HEK293 (cell line): ENCODE data around the gene WDFY2.
"Not testable (repeated sequence)": the region's sequence is repeated elsewhere in the genome, so short reads cannot be mapped to it uniquely, and the experiment has no call there.

ENCODE experiments used
- CTCF ChIA-PET: fragments of 350-600 bp; formaldehyde crosslinking; extraction: SDS; loops from one replicate; lab custom pipeline; 2021; ENCODE audit warnings: antibody characterized with exemption; lab: Yijun Ruan, JAX
- POLR2A ChIA-PET: fragments of 300-600 bp; formaldehyde crosslinking; extraction: SDS; loops from one replicate; lab custom pipeline; 2020; ENCODE audit warnings: antibody characterized with exemption, inconsistent platforms; lab: Yijun Ruan, JAX
- H3K27ac ChIP-seq: fragments of 200-500 bp; sonication (Bioruptor generic); 2 replicates; pipeline ENCODE4 v1.5.1; 2014; ENCODE audit warnings: low read depth, low read length, control low read depth, inconsistent platforms; ENCODE audit errors: extremely low read depth
- H3K36me3 ChIP-seq, 2 experiments: fragments of 200-500 bp in 1 of 2; sonication (Bioruptor generic) in 1 of 2; 1 replicate in 1 of 2; 2 replicates in 1 of 2; pipeline ENCODE4 v1.5.1; 2014 to 2017; ENCODE audit warnings: inconsistent platforms in 2 of 2, low read length in 2 of 2; ENCODE audit not compliant: control insufficient read depth in 2 of 2, insufficient read depth in 1 of 2
- H3K4me1 ChIP-seq: fragments of 200-500 bp; sonication (Bioruptor generic); 2 replicates; pipeline ENCODE4 v1.5.1; 2014; ENCODE audit warnings: mild to moderate bottlenecking, low read length, inconsistent platforms; ENCODE audit not compliant: control insufficient read depth, insufficient read depth
- H3K4me3 ChIP-seq: 2 replicates; pipeline ENCODE4 v1.5.1; 2011; ENCODE audit warnings: low read depth, mild to moderate bottlenecking, control low read depth, low read length, moderate library complexity
- H3K9me3 ChIP-seq: fragments of 200-500 bp; sonication (Bioruptor generic); 2 replicates; pipeline ENCODE4 v1.5.1; 2014; ENCODE audit warnings: low read depth, low read length, inconsistent platforms; ENCODE audit not compliant: control insufficient read depth, insufficient read depth
- ATF2 ChIP-seq: fragments of 450-650 bp; formaldehyde crosslinking; IDR thresholded peaks from 2 replicates; pipeline ENCODE4 v1.5.1; 2016; ENCODE audit warnings: missing biosample characterization, missing genetic modification characterization, low read depth
- FEZF1 ChIP-seq: fragments of 450-650 bp; formaldehyde crosslinking; IDR thresholded peaks from 2 replicates; pipeline ENCODE4 v1.5.1; 2016; ENCODE audit warnings: missing biosample characterization, missing genetic modification characterization
- INSM2 ChIP-seq: fragments of 450-650 bp; formaldehyde crosslinking; IDR thresholded peaks from 2 replicates; pipeline ENCODE4 v1.5.1; 2016; ENCODE audit warnings: missing biosample characterization, missing genetic modification characterization
- KLF17 ChIP-seq: fragments of 450-650 bp; formaldehyde crosslinking; IDR thresholded peaks from 2 replicates; pipeline ENCODE4 v1.5.1; 2016; ENCODE audit warnings: missing biosample characterization, missing genetic modification characterization
- OSR2 ChIP-seq: fragments of 450-650 bp; formaldehyde crosslinking; IDR thresholded peaks from 2 replicates; pipeline ENCODE4 v1.5.1; 2016; ENCODE audit warnings: missing biosample characterization, missing genetic modification characterization
- PRDM6 ChIP-seq: fragments of 450-650 bp; formaldehyde crosslinking; IDR thresholded peaks from 2 replicates; pipeline ENCODE4 v1.5.1; 2017; ENCODE audit warnings: missing biosample characterization, missing genetic modification characterization
- SP7 ChIP-seq: fragments of 450-650 bp; formaldehyde crosslinking; IDR thresholded peaks from 2 replicates; pipeline ENCODE4 v1.5.1; 2016; ENCODE audit warnings: missing biosample characterization, missing genetic modification characterization
- WT1 ChIP-seq: fragments of 450-650 bp; formaldehyde crosslinking; IDR thresholded peaks from 2 replicates; pipeline ENCODE4 v1.5.1; 2016; ENCODE audit warnings: missing biosample characterization, missing genetic modification characterization
- ZNF248 ChIP-seq: fragments of 450-650 bp; formaldehyde crosslinking; IDR thresholded peaks from 2 replicates; pipeline ENCODE4 v1.5.1; 2017; ENCODE audit warnings: missing biosample characterization, missing genetic modification characterization
- ZNF26 ChIP-seq: fragments of 450-650 bp; formaldehyde crosslinking; IDR thresholded peaks from 2 replicates; pipeline ENCODE4 v1.5.1; 2016; ENCODE audit warnings: missing biosample characterization, missing genetic modification characterization
- ZNF394 ChIP-seq: fragments of 450-650 bp; formaldehyde crosslinking; IDR thresholded peaks from 2 replicates; pipeline ENCODE4 v1.5.1; 2016; ENCODE audit warnings: missing biosample characterization, missing genetic modification characterization, mild to moderate bottlenecking, moderate library complexity, borderline replicate concordance
- ZNF501 ChIP-seq: fragments of 450-650 bp; formaldehyde crosslinking; IDR thresholded peaks from 2 replicates; pipeline ENCODE4 v1.5.1; 2016; ENCODE audit warnings: missing biosample characterization, missing genetic modification characterization
- ZNF555 ChIP-seq: fragments of 450-650 bp; formaldehyde crosslinking; conservative IDR thresholded peaks from 2 replicates; pipeline ENCODE4 v1.5.1; 2017; ENCODE audit warnings: missing biosample characterization, mild to moderate bottlenecking, missing genetic modification characterization, inconsistent platforms
- ZNF560 ChIP-seq: fragments of 450-650 bp; formaldehyde crosslinking; IDR thresholded peaks from 2 replicates; pipeline ENCODE4 v1.5.1; 2017; ENCODE audit warnings: missing biosample characterization, missing genetic modification characterization, borderline replicate concordance
- ZNF571 ChIP-seq: fragments of 450-650 bp; formaldehyde crosslinking; IDR thresholded peaks from 2 replicates; pipeline ENCODE4 v1.5.0; 2017; ENCODE audit warnings: missing biosample characterization, missing genetic modification characterization
- ZNF843 ChIP-seq: fragments of 450-650 bp; formaldehyde crosslinking; IDR thresholded peaks from 2 replicates; pipeline ENCODE4 v1.5.1; 2016; ENCODE audit warnings: missing biosample characterization, missing genetic modification characterization
- ZXDB ChIP-seq: fragments of 450-650 bp; formaldehyde crosslinking; IDR thresholded peaks from 2 replicates; pipeline ENCODE4 v1.5.1; 2016; ENCODE audit warnings: missing biosample characterization, missing genetic modification characterization

Gene WDFY2

GRCh38 chr13:51639171-51639570 is 54.9 kb downstream of the WDFY2 start:
- POLR2A ChIA-PET = no interaction called here
- TF ChIP-seq ZXDB (tag by site-specific recombination) (0 out of 2 replicates have a peak, but pooled peaks have one; percentile 37), ZNF26 (tag by site-specific recombination) (no peak), KLF17 (no peak), ZNF560 (tag by site-specific recombination) (no peak), SP7 (tag by site-specific recombination) (peak; percentile 37; the same call in 1 of the 2 replicates), PRDM6 (peak; percentile 80), ZNF555 (tag by site-specific recombination) (no peak), WT1 (tag by site-specific recombination) (peak; percentile 26; the same call in 1 of the 2 replicates), OSR2 (tag by site-specific recombination) (peak; percentile 49; the same call in 1 of the 2 replicates), FEZF1 (tag by site-specific recombination) (peak; percentile 81), ATF2 (no peak), INSM2 (tag by site-specific recombination) (0 out of 2 replicates have a peak, but pooled peaks have one; percentile 13), ZNF571 (tag by site-specific recombination) (no peak), ZNF248 (tag by site-specific recombination) (no peak), ZNF843 (peak; percentile 30; the same call in 1 of the 2 replicates), ZNF501 (tag by site-specific recombination) (no peak)
- TF ChIP-seq, all 188 proteins: peak for 8
- H3K27ac ChIP-seq = peak overlapping the region; percentile 47
- H3K9me3 ChIP-seq = no peaks in the 10 kb centered on the region
- H3K36me3 ChIP-seq = no peaks in the 10 kb centered on the region
- CTCF ChIA-PET = interaction anchor here (1.6 kb wide), 1 partner anchor 159 kb away, joined by 5 read pairs; no protein-coding TSS in a partner anchor
- H3K4me3 ChIP-seq = no peak overlapping the region
- peaks cover 33% of the 10 kb centered on the region for H3K4me1 ChIP-seq

GRCh38 chr13:51640696-51641095 is 56.4 kb downstream of the WDFY2 start:
- CTCF ChIA-PET, H3K36me3 ChIP-seq, H3K27ac ChIP-seq, POLR2A ChIA-PET, H3K4me3 ChIP-seq, H3K9me3 ChIP-seq: not testable (repeated sequence)
- peaks cover 46% of the 10 kb centered on the region for H3K4me1 ChIP-seq
- TF ChIP-seq ZNF394 (tag by site-specific recombination) = peak; percentile 31; the same call in 1 of the 2 replicates
